Activated CD4-positive, alpha-beta T cell treated with anti-CD3 and anti-CD28 coated beads, Interleukin-2, amount 50 U/mL, for 4 hours (primary cell): ENCODE measurements around the gene RAB11FIP3.

Source experiments
- DNase-seq, 2 experiments: peaks; one replicate each; pipeline ENCODE4 v3.0.0-alpha.2; 2020

Gene RAB11FIP3

GRCh38 chr16:535446-536405 lies 110.3 kb downstream of the RAB11FIP3 start:
- no peak for DNase-seq

DNA sequence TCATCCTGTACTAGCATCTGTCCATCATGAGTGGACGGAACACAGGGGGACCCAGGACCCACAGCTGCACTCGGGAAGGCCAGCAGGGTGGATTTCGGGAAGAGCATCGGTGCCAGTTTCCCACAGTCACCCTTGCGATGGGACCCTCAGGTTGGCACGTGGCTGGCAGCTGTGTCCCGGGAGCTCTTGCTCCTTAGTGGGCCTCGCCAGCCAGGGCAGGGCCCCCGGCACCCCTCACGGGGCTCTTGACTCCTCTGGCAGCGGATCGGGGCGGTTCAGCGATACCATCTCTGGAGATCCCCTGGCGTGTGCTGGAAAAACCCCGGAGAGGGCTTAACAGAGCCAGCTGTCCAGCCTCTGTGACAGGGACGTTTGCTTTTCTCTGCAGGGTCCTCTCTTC lies 111.3 kb downstream of the RAB11FIP3 start:
- DNase-seq = no peak

DNA sequence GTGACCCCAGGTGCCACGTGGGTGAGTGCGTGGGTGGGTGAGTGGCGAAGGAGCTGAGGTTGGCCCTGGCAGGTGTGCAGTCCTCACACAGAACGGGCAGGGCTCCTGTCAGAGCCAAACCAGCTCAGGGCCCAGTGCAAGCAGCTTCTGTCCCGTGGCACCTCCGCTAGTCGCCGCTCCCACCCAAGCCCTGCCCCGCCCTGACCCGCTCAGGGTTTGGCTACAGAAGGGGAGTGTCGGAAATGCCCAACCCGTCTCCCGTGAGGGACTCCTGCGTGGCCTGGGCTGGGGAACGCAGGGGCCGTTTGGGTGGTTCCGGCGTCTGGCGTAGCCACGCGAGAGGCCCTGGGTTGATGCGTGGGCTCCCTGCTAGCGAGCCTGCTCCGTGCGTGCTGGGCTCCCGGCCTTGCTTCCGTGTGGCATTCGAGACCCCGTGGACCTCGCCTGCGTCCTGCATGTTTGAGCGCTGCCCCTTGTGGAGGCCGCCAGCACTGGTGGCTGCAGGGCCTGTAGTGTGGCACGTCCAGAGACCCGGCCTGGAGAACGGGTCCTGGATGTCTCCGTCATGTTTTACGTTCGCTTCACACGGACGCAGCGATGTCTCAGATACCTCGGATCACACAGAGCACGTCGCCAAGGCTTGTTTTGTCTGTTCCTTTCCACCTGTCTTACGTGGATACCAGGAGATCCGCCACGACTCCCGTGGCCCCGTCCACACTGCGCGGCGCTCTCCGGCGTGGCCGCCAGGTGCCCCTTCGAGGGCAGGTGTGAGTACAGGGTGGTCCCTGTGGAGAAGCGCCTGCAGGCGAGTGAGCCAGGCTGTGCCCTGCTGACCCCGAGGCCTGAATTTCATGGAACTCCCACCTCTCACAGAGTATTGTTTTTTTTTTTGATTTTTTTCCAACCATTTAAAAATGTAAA lies 112.2 kb downstream of the RAB11FIP3 start:
- peak in 1 of 2 experiments; percentile 19 for DNase-seq

DNA sequence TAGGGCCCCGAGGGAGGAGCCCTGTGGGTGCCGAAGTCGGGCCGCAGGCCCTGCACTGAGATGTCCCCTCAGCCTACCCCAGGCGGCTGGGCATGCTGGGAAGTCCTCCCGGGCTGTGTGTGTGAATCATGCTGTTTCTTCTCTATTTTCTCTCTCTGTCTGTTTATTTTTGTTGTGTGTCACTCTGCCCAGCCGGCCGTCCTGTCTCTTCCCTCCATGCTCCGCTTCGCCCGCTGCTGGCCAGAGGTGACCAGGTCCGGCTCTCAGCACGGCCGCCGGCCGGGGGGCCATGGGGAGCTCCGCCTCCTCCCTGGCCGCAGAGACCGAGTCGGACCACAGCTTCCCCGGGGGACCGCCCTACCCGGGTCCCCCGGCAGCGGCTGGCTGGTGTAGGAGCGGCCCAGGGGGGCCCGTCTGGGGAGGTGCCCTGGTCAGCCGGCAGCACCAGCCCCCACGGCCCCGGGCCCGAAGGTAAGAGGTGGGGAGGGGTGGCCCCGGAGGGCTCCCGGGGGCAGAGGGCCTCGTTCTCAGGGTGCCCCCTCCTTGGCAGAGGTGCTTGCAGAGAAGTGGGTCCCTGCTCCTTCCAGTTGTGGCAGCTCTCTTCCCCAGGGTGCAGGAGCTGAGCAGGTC lies 114.6 kb downstream of the RAB11FIP3 start:
- DNase-seq = no peak

DNA sequence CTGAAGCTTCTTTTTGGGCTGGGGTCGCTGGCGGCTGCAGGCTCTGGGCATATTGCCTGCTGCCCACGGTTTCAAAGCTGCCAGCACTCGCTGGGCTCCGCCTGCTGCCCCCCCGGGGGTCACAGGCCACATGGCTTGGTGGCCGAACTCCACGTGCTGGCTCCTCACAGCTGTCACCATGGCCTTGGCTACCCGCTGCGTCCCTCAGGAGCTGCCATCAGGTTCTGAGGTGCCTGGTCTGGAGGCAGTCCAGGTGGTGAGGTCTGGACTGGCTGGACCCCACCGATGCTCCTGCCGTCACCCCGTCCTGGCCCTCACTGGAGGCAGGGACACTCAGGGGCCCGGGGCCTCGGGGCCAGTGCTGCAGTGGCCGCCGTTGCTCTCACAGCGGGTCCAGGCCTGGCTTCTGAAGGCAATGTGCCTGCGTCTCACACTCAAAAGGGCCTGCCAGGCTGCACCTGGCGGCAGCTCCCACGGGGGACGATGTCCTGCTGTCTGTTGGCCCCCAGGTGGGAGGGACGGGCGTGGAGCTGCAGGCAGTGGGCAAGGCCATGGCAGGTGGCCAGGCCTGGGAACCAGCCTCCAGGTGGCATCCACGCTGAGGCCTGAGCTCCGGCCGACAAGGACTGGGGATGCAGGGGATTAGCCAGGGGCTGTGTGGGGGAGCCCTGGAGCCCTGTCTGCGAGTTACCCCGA lies 115.3 kb downstream of the RAB11FIP3 start:
- no peak for DNase-seq

- DNase-seq = no peak
Observed at GRCh38 chr16:543301-544164, 118.1 kb downstream of the RAB11FIP3 start.

DNA sequence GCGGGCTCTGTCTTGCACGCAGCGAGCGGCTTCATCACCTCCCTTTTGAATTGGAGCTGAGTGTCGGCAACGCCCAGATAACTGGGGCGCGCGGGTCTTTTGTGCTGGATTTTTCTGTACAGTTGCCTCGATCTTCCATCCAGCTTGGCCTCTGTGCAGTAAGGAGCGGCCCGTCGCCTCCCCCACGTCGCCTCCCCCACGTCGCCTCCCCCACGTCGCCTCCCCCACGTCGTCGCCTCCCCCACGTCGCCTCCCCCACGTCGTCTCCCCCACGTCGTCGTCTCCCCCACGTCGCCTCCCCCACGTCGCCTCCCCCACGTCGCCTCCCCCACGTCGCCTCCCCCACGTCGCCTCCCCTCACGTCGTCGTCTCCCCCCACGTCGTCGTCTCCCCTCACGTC lies 119.1 kb downstream of the RAB11FIP3 start:
- no peak for DNase-seq

GRCh38 chr16:546909-547770 lies 121.7 kb downstream of the RAB11FIP3 start:
- peak; percentile 32 to 38 for DNase-seq

GRCh38 chr16:548586-548985 lies 123.1 kb downstream of the RAB11FIP3 start:
- DNase-seq = no peak

- no peak for DNase-seq
Observed at GRCh38 chr16:549544-550263, 124.3 kb downstream of the RAB11FIP3 start.

DNA sequence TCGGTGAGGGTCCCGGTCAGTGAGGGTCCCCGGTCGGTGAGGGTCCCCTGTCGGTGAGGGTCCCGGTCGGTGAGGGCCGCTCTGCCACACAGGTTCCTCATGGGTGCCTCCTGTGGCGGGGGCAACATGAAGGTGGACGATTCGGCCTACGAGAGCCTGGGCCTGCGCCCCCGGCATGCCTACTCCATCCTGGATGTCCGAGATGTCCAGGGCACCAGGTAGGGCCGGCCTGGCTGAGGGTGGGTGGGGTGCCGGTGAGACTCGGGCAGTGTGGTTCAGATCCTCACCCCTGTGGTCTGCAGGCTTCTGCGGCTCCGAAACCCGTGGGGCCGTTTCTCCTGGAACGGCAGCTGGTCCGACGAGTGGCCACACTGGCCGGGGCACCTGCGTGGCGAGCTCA lies 125.8 kb downstream of the RAB11FIP3 start:
- DNase-seq = no peak

- no peak for DNase-seq
Observed at GRCh38 chr16:552171-552570, 126.7 kb downstream of the RAB11FIP3 start.

GRCh38 chr16:553601-554296 lies 128.3 kb downstream of the RAB11FIP3 start:
- no peak for DNase-seq

- no peak for DNase-seq
Observed at GRCh38 chr16:554297-554621, 128.8 kb downstream of the RAB11FIP3 start.

GRCh38 chr16:554640-555365 lies 129.4 kb downstream of the RAB11FIP3 start:
- no peak for DNase-seq

DNA sequence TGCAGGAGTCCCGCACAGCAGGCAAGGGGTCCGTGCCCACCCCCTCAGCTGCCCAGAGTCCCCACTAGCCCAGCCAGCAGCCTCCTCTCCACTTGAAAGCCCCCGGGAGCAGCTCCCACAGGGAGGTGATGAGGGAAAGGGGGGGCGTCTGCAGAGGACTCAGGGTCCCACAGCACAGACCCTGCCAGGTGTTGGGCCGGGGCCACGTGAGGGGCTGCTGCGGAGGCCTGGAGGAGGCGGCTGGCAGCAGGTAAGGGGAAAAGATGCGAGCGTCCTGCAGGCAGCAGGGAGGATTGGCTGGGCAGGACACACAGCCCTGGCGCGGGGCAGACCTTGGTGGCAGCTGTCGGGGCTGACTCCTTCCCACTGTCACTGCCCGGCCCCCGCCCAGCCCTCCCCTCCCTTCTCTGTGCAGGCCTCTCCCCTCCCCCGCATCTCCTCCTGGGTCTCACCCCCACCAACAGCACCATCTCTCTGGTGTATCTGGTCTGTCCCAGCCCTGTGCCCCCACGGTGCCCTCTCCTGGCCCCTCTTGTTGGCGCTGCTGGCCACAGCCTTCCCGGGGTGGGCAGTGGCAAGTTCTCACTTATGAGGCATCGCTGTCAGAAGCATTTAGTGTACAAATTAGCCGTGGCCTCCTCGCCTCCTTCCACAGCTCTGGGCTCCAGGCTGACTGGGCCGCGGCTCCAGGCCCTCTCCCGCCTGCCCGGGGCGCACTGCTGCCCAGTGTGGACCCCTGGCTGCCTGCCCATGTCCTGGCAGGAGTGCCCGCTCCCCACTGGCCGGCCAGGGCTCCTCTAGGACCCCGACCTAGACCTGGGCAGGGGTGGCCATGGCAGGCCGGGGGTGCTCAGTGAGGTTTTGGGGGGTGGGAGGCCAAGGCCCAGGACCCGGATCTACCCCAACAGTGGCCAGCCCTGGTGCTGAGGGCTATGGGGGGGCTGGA lies 130.4 kb downstream of the RAB11FIP3 start:
- DNase-seq = no peak

GRCh38 chr16:556474-557173 lies 131.2 kb downstream of the RAB11FIP3 start:
- DNase-seq = no peak
